Liver (tissue), 9 donors: ENCODE results near the gene CCDC167. TPM values are rescaled to one million over a fixed set of nuclear protein-coding genes. Genes with fewer than 3 reads are reported as not detected.
A peak's percentile ranks its signal among the peaks of the same experiment; 100 is the strongest.

ENCODE experiments used
- DNase-seq: peaks from one replicate; pipeline ENCODE4 v3.0.0-alpha.2; 2017; ENCODE audit warnings: low spot score
- H3K27ac ChIP-seq, 2 donors: one replicate each; pipeline ENCODE4 v1.7.0; 2013; ENCODE audit warnings: inconsistent platforms in 2 of 2, low read length in 2 of 2, control low read depth in 1 of 2, low read depth in 1 of 2, mild to moderate bottlenecking in 1 of 2
- H3K27me3 ChIP-seq, 4 donors: one replicate each; pipeline versions ENCODE4 v1.6.1 to v1.7.0; 2013; ENCODE audit warnings: low read length in 3 of 4, inconsistent platforms in 1 of 4, mild to moderate bottlenecking in 1 of 4, moderate library complexity in 1 of 4; ENCODE audit not compliant: control insufficient read depth in 4 of 4, insufficient read depth in 4 of 4
- H3K36me3 ChIP-seq, 4 donors: one replicate each; pipeline versions ENCODE4 v1.6.1 to v1.7.0; 2013; ENCODE audit warnings: low read length in 3 of 4, mild to moderate bottlenecking in 3 of 4, low read depth in 1 of 4, moderate library complexity in 1 of 4; ENCODE audit not compliant: control insufficient read depth in 4 of 4, insufficient read depth in 3 of 4
- H3K4me1 ChIP-seq, 4 donors: one replicate each; pipeline versions ENCODE4 v1.6.1 to v1.7.0; 2013; ENCODE audit warnings: low read length in 3 of 4, mild to moderate bottlenecking in 3 of 4, moderate library complexity in 1 of 4; ENCODE audit not compliant: control insufficient read depth in 4 of 4, insufficient read depth in 4 of 4
- H3K4me3 ChIP-seq, 3 donors: one replicate each; pipeline versions ENCODE4 v1.6.1 to v1.7.0; 2013; ENCODE audit warnings: low read length in 3 of 3, control low read depth in 1 of 3, low read depth in 1 of 3, mild to moderate bottlenecking in 1 of 3
- H3K9ac ChIP-seq, 2 donors: one replicate each; pipeline ENCODE4 v1.7.0; 2013; ENCODE audit warnings: low read length in 2 of 2, mild to moderate bottlenecking in 2 of 2, moderate library complexity in 2 of 2, control low read depth in 1 of 2, low read depth in 1 of 2
- H3K9me3 ChIP-seq, 4 donors: one replicate each; pipeline versions ENCODE4 v1.6.1 to v1.7.0; 2013; ENCODE audit warnings: low read length in 3 of 4; ENCODE audit not compliant: control insufficient read depth in 4 of 4
- FOXA1 ChIP-seq: IDR thresholded peaks from 2 replicates; pipeline ENCODE4 v1.6.1; 2016; ENCODE audit warnings: antibody characterized with exemption
- FOXA2 ChIP-seq: IDR thresholded peaks from 2 replicates; pipeline ENCODE4 v1.6.1; 2016; ENCODE audit warnings: antibody characterized with exemption
- GABPA ChIP-seq, 2 donors: IDR thresholded peaks in 1 of 2; conservative IDR thresholded peaks in 1 of 2; 2 replicates each; pipeline ENCODE4 v1.6.1; 2016; ENCODE audit warnings: antibody characterized with exemption in 2 of 2, mild to moderate bottlenecking in 1 of 2, moderate library complexity in 1 of 2
- HNF4A ChIP-seq, 2 donors: conservative IDR thresholded peaks; 2 replicates each; pipeline ENCODE4 v1.6.1; 2016; ENCODE audit warnings: antibody characterized with exemption in 2 of 2, mild to moderate bottlenecking in 2 of 2
- HNF4G ChIP-seq: IDR thresholded peaks from 2 replicates; pipeline ENCODE4 v1.6.1; 2016; ENCODE audit warnings: antibody characterized with exemption
- JUND ChIP-seq, 2 donors: IDR thresholded peaks; 2 replicates each; pipeline ENCODE4 v1.6.1; 2016; ENCODE audit warnings: antibody characterized with exemption in 2 of 2
- NR2F2 ChIP-seq: IDR thresholded peaks from 2 replicates; pipeline ENCODE4 v1.6.1; 2016; ENCODE audit warnings: antibody characterized with exemption
- RAD21 ChIP-seq, 2 donors: IDR thresholded peaks; 2 replicates each; pipeline ENCODE4 v1.6.1; 2016; ENCODE audit warnings: antibody characterized with exemption in 2 of 2, mild to moderate bottlenecking in 2 of 2
- REST ChIP-seq: IDR thresholded peaks from 2 replicates; pipeline ENCODE4 v1.6.1; 2016; ENCODE audit warnings: antibody characterized with exemption, mild to moderate bottlenecking
- SP1 ChIP-seq: IDR thresholded peaks from 2 replicates; pipeline ENCODE4 v1.6.1; 2018; ENCODE audit warnings: antibody characterized with exemption, mild to moderate bottlenecking
- YY1 ChIP-seq: IDR thresholded peaks from 2 replicates; pipeline ENCODE4 v1.6.1; 2016; ENCODE audit warnings: antibody characterized with exemption, mild to moderate bottlenecking
- WGBS: extraction: QIAGEN DNeasy Blood & Tissue Kit; methylation state at CpG from one replicate; pipeline ENCODE4 v1.1.7; 2013; 5-methylcytosine and 5-hydroxymethylcytosine counted together
- polyA plus RNA-seq, 2 donors: library from polyadenylated mRNA; stranded (reverse) in 1 of 2; unstranded in 1 of 2; fragments of 200-250 nt in 1 of 2; fragments of >200 nt in 1 of 2; fragmentation: Nextera tagmentation in 1 of 2; extraction: Ambion mirVana in 1 of 2; gene quantifications; one replicate each; pipeline versions ENCODE4 v1.2.1 to v1.2.3, GENCODE V29; 2013 to 2015
- total RNA-seq, 2 donors: library from RNA; depleted of rRNA; stranded (reverse); fragments of >200 nt; gene quantifications; one replicate each; pipeline ENCODE4 v1.2.3, GENCODE V29; 2014
- TF ChIP-seq, protein P1 (sequence below): fragments of 150-350 bp; IDR thresholded peaks from 2 replicates; pipeline ENCODE4 v1.5.1; 2017; ENCODE audit warnings: improper control_type of control experiment, low read depth, low read length; ENCODE audit not compliant: missing input control
- TF ChIP-seq, protein P2 (sequence below): IDR thresholded peaks from 2 replicates; pipeline ENCODE4 v1.6.1; 2016; ENCODE audit warnings: antibody characterized with exemption
- TF ChIP-seq, protein P3 (sequence below): IDR thresholded peaks from 2 replicates; pipeline ENCODE4 v1.6.1; 2016; ENCODE audit warnings: antibody characterized with exemption
- TF ChIP-seq, protein P4 (sequence below): IDR thresholded peaks from 2 replicates; pipeline ENCODE4 v1.6.1; 2016; ENCODE audit warnings: antibody characterized with exemption
- donor health status: healthy.
- donor health status: healthy.
- donor health status: healthy.
- donor health status: healthy.
- donor health status: healthy.

The CCDC167 gene
- total and polyA plus RNA-seq, 4 donors, result 14.1 to 54.8 (median 42.7) TPM

GRCh38 chr6:37536491-37537190 is 36.9 kb upstream of the CCDC167 start:
- Histone ChIP-seq H3K27ac (no peak overlapping the region), H3K4me1 (peaks cover 0 to 8% (median 7%) of the 10 kb centered on the region in 4 donors), H3K9me3 (no peaks in the 10 kb centered on the region), H3K36me3 (no peaks in the 10 kb centered on the region), H3K27me3 (peaks cover 0 to 6% (median 0%) of the 10 kb centered on the region in 4 donors), H3K9ac (no peak overlapping the region), H3K4me3 (peak overlapping the region in 1 of 3 donors; percentile 38)
- 39% methylated on average over 37 of the region's 37 CpGs for WGBS
- DNase-seq, result no peak
- no peak for TF ChIP-seq GABPA (IDR thresholded peaks at IDR 0.05 in 1 of 2, conservative IDR thresholded peaks at IDR 0.05 in 1 of 2)
- no peak for TF ChIP-seq SP1
- TF ChIP-seq, protein P1, sequence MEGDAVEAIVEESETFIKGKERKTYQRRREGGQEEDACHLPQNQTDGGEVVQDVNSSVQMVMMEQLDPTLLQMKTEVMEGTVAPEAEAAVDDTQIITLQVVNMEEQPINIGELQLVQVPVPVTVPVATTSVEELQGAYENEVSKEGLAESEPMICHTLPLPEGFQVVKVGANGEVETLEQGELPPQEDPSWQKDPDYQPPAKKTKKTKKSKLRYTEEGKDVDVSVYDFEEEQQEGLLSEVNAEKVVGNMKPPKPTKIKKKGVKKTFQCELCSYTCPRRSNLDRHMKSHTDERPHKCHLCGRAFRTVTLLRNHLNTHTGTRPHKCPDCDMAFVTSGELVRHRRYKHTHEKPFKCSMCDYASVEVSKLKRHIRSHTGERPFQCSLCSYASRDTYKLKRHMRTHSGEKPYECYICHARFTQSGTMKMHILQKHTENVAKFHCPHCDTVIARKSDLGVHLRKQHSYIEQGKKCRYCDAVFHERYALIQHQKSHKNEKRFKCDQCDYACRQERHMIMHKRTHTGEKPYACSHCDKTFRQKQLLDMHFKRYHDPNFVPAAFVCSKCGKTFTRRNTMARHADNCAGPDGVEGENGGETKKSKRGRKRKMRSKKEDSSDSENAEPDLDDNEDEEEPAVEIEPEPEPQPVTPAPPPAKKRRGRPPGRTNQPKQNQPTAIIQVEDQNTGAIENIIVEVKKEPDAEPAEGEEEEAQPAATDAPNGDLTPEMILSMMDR, result no peak
- no peak for TF ChIP-seq NR2F2
- TF ChIP-seq HNF4G, result no peak
- no peak for TF ChIP-seq YY1
- TF ChIP-seq, protein P2, sequence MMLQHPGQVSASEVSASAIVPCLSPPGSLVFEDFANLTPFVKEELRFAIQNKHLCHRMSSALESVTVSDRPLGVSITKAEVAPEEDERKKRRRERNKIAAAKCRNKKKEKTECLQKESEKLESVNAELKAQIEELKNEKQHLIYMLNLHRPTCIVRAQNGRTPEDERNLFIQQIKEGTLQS, result no peak
- TF ChIP-seq, protein P3, sequence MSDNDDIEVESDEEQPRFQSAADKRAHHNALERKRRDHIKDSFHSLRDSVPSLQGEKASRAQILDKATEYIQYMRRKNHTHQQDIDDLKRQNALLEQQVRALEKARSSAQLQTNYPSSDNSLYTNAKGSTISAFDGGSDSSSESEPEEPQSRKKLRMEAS, result no peak
- no peak for TF ChIP-seq RAD21 (IDR thresholded peaks at IDR 0.05)
- no peak for TF ChIP-seq REST
- no peak for TF ChIP-seq FOXA1
- TF ChIP-seq FOXA2, result no peak
- TF ChIP-seq JUND (IDR thresholded peaks at IDR 0.05), result no peak
- TF ChIP-seq HNF4A (conservative IDR thresholded peaks at IDR 0.05), result no peak
- TF ChIP-seq, protein P4, sequence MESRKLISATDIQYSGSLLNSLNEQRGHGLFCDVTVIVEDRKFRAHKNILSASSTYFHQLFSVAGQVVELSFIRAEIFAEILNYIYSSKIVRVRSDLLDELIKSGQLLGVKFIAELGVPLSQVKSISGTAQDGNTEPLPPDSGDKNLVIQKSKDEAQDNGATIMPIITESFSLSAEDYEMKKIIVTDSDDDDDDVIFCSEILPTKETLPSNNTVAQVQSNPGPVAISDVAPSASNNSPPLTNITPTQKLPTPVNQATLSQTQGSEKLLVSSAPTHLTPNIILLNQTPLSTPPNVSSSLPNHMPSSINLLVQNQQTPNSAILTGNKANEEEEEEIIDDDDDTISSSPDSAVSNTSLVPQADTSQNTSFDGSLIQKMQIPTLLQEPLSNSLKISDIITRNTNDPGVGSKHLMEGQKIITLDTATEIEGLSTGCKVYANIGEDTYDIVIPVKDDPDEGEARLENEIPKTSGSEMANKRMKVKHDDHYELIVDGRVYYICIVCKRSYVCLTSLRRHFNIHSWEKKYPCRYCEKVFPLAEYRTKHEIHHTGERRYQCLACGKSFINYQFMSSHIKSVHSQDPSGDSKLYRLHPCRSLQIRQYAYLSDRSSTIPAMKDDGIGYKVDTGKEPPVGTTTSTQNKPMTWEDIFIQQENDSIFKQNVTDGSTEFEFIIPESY, result no peak
